CD4-positive, alpha-beta T cell treated with Interleukin-21 for 1 hour (primary cell): ENCODE results near the gene MNT.
A peak's percentile ranks its signal among the peaks of the same experiment; 100 is the strongest.

Experiments used
- DNase-seq: peaks from one replicate; pipeline ENCODE4 v3.0.0-alpha.2; 2020

MNT gene

DNA sequence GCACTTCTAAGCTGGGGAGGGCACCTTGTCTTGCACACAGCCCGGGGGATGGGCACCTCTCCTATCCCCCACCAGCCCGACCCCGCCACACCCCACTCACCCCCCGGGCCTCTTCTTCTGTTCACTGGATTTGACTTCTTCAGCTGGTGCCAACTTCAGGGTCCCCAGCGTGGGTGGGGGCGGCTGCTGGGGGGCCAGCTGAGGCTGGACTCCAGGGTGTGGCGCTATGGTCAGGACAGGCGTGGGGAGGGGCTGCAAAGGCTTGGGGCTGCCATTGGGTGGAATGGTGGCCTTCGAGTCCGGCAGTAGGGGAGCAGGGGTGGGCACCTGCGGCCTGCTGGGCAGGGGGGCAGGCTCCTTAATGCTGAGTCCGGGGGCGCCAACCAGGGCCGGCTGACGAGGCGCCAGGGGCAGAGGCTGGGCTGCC lies 6.1 kb downstream of the MNT start:
- DNase-seq = no peak

GRCh38 chr17:2393954-2394749 lies 6.7 kb downstream of the MNT start:
- no peak for DNase-seq

DNA sequence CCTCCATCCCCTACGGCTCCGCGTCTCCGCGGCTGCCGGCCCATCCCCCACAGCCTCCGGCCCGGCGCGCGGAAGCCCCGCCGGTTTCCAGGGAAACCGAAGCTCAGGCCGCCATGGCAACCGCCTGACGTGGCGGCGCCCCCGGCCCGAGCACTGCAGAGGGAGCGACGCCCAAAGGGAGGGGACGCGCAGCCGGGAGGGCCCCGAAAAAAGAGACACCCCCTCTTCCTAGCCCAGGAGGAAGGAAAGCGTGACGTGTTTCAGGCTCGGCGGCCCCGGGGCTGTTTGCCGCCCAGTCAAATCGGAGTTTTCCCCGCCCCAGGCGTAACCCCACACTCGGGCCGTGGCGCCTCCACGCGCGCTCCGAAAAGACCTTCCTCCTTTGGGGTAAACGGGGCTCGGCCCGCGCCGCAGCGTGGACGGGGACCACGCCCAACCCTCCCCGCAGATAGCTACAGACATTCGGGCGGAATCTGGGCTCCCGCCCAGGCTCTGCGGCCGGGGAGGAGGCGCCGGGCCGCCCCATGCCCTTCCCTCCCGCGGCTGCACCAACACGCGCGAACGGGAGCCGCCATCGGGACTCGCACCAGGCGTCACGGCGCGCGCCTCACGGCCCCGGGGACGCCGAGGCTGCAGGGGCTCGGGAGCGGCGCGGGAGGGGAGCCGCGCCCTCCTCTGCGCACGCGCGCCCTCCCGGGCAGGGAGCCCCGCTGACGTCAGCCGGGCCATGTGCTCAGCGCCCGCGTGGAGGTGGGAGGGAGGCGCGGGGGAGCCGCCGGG lies 7.5 kb downstream of the MNT start:
- peak; percentile 93 for DNase-seq

- DNase-seq = peak; percentile 97
Observed at GRCh38 chr17:2392252-2393173, 8.3 kb downstream of the MNT start.

DNA sequence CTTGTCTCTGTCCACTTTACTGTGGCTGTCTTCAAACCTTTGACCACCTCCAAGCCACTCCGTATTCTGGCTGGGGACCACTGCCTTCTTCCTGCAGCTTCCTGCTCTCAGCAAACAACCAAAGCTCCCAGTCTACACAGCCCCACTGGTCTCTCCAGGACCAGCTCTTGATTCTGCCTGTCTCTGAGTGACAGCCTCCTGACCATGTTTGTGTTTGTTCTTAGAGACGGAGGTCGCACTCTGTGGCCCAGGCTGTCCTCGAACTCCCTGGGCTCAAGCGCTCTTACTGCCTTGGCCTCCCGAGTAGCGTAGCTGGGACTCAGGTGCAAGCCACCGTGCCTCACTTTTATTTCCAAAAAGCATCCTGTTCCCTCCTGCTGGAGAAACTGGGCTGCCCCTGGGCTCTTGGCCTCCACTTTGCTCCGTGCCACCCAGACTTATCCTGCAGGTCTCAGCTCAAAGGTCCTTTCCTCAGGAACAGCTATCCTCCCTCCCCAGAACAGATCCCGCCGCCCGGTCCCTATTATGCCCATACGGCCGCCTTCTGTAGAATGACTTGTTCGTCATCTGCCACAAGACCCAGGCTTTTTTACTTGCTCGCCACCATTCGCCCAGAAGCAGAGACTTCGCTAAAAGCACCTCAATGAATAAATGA lies 9.1 kb downstream of the MNT start:
- no peak for DNase-seq

DNA sequence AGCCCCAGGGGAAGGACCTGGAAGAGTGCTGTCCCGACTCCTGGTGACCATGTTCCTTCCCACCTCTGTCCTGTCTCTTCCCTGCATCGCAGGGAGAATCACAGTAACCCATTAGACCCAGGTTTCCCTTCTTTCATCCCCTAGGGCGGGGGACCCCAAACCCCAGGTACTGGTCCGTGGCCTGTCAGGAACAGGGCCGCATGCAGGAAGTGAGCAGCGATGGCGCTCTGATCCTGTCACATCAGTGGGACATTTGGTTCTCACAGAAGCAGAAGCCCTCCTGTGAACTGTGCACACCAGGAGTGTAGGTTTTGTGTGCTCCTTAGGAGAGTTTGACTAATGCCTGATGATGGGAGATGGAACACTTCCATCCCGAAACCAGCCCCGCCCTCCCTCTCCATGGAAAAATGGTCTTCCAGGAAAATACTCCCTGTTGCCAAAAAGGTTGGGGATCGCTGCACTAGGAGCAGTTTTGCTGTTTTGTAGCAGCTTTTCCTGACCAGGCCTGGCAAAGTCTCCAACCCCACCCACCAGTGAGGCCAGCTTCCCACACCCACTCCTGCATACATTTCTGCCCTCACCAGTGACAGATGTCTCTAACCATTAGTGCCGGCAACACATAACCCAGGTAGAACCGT lies 10.5 kb downstream of the MNT start:
- DNase-seq = no peak

- DNase-seq = no peak
Observed at GRCh38 chr17:2388683-2389055, 12.2 kb downstream of the MNT start.

DNA sequence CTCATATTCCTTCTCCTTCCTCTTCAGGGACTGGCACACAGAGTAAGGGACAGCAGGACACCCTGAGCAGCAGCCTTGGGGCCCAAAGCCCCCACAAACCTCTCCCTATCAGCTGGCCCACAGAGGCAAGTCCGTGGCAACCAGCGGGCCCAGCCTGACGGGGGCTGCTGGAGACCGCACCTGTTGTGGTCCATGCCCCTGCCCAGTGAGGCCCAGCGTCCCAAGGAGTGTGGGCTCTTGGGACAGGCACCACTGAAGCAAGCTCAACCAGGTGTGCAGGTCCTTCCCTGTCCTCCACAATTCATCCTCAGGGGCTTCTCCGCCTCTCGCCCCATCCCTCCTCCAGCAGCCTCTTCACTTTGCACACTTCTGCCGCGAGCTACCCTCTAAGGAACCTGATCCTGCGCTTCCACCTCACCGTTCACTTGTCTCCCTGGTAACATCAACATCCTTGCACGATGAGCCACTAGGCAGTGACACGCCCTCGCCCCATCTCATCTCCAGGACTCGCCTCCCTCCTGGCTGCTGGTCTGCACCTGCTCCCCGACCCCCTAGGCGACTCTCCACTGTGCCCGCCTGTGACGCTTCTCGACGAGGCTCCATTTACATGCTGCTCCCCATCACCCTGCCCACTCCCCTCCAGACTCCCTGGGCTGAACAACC lies 12.7 kb downstream of the MNT start:
- DNase-seq = no peak

DNA sequence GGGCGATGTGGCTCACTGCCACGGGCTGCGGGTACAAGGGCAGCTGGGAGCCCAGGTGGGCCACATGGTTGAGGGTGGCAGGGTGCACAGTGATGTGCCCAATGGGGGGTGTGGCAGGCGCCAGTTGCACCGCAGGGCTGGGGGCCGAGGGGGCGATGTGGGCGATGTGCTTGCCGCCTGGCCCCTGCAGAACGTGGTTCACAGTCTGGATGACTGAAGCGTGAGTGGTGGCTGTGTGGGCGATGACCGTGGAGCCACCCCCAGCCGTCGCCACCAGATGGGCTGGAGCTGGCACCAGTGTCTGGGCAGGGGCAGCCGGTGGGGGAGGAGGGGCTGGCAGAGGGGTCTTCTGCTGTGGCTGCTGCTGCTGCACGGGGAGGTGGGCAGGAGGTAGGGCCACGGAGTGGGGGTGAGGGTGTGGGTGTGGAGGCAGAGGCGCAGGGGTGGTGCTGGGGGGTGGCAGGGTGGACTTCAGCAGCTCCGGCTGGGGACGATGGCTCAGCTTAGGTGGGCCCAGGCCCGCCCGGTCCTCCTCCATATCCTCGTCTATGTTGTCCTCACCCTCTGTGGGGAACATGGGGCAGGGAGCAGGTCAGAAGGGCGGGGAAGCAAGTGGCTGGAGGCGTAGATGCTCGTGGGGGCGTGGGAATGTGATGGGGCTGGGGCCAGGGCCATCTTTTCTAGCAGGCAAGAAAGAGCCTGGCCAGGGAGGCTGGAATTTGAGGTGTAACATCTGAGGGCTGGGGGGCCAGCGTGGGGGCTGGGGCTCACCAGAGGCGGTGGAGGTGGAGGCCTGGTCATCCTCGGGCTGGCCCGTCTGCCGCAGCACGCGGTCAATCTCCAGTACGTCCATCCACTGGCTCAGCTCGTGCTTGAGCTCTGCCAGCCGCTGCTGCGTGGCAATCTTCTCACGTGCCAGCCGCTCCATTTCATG lies 13.5 kb downstream of the MNT start:
- DNase-seq = no peak

GRCh38 chr17:2386400-2387085 lies 14.3 kb downstream of the MNT start:
- no peak for DNase-seq

DNA sequence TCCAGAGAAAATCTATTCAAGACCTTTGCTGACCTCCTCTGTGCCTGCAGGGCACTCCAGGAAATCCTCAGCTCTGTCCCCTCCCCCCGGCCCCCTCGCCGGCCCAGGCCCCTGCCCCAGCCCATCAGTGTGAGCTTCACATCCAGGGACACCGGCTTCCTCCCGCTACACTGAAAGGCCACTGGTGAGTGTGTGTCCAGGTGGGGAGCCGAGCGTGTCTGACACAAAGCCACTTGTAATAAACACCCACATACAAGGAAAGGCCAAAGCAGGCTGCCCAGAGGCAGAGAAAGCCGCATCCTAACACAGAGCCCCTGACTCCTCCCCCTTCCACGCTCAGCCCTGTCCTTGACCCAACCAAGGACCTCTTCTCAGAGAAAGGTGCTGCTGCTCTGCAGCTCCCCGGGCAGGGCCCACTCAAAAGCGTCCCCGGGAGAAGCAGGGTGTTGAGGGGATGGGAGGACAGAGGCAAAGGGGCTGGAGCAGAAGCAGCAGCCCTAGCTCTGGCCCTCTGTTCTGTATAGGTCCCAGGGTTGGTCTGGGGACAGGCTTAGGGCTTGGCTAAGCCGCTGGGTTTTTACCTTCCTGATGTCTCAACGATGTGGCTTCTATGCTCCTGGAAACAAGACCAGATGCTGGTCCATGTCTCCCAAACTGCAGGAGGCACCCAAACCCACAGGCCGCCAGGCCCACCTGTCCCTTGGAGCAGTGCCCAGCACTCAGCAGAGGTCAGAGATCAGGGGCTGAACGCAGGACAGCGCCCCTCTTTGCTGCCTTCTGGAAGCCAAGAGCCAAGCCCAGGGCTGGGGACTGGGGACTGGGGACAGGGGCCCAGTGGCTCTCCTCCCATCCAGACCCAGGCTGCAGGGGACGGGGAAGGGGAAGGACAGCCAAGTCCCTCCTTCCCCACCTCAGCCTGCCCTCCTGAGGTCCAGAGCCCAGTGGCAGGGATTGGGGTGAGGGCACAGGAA lies 15.3 kb downstream of the MNT start:
- DNase-seq = no peak

DNA sequence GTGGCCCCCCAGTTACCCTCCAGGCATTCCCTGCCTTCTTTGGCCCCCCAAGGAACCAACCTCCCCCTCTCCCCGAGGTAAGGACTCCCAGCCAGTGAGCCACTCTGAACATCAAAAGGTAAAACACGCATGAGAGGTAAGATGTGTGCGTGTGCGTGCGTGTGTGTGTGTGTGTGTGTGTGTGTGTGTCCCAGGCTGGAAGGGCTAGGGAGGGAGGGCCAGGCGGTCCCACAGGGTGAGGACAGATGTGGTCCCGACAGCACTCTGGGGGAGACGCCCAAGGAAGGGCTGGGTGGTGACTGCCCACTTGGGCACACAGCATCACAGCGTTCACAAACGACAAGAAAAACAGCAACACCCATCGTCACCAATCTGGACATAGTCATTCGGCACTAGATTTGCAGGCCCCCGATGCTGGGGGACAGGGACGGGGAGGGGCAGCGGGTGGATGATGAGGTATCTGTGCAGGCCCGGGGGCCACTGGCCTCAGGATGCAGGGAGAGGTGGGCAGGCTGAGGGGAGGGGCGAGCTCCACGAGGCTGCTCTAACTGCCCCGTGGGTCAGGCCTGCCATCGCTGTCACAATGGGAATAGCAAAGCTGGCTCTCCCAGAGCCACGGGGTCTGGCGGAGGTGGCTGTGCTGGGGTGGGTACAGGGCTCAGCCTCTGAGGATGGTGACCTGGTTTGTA lies 16.3 kb downstream of the MNT start:
- DNase-seq = no peak

DNA sequence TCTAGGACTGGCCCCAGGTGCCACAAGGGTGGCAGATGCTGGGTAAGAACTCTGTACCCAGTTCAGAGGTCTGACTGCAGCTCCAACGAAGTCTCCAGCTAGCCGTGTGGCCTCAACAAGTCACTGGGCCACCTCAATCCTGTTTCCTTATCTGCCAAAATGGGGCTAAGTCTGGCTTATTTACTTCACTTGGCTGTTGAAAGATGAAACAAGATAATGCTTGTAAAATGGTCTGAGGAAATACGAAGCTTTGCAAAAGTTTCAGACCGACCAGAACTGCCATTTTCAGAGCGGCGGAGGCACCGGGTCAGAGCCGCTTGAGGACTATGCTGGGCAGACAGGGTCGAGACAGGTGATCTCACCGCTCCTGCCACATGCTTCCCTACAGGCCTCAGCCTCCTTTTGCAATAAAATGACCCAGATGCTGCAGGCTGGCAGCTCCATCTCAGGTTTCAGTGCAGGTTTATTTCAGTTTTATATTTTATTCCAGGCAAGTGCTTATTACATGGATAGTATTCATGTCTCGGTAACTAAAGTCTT lies 17.2 kb downstream of the MNT start:
- DNase-seq = no peak

- no peak for DNase-seq
Observed at GRCh38 chr17:2380950-2381649, 19.8 kb downstream of the MNT start.

DNA sequence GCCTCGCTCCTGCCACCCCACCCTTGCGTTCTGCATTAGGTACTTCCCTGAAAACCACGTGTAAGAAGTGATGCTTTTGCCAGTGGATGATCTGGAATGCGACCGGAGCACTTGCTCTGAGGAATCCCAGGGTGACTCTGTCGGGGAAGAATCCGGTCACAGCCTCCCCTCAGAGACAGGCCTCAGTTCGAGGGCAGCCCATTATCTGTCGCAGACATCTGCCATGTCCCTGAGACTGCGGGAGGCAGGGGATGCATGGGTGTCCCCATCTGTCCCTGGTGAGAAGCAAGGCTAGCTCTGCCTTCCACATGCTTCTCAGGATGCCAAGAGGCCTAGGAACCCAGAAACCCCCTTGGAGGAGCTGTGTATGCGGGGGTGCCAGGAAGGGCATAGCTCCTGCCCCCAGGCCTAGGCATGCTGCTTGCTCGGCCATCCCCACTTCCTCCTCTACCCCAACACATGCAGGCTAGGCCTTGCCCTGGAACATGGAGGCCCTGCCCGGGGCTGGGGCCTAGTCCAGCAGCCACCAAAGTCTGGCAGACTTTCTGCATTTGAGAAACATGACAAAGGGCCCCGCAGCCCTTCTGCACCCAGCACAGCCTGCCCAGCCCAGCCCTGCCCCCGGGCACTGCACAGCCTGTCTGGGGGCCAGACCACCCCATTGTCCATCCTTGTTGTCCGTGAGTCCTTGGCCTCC lies 20.5 kb downstream of the MNT start:
- no peak for DNase-seq

DNA sequence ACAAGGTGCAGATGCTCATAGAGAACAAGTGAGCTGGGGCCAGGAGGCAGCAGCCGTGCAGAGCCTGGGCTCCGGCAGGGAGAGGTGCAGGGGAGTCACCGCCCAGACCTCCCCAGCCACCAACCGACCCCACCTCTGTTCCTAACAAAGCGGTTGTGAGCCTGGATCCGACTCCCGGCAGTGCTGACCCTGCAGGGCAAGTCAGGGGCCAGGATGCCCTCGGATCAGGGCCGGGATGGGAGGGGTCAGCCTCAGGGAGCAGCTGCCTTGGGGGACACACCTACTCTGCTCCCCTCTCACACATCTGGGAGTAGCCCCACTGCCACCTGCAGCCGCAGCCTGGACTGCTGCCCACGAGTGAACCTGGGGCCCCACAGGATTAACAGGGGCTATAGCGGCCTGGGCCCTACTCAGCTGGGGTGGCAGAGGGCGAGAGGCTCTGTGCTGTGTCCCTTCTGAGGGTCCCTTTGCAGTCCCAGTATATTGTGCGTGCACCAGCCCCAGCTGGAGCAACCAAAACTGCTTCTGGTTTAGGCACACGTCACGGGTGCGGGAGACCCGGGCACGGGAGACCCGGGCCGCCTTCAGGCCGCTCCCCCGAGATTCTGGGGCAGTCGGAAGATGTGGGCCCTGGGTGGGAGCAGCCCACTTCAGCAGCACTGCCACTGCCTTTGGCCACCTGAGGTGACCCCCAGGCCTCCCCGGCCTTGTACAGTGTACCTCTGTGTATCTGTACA lies 21.2 kb downstream of the MNT start:
- no peak for DNase-seq
